Keratinocyte (primary cell): ENCODE measurements around the gene PCDHB1.

Experiments used
- EZH2 ChIP-seq: IDR thresholded peaks from one replicate; pipeline ENCODE4 v1.6.1; 2012; ENCODE audit warnings: inconsistent platforms, mild to moderate bottlenecking, low read length, moderate library complexity
- TF ChIP-seq, protein P1 (sequence below), 3 experiments: IDR thresholded peaks in 1 of 3; conservative IDR thresholded peaks in 1 of 3; optimal IDR thresholded peaks in 1 of 3; 2 replicates in 2 of 3; 3 replicates in 1 of 3; pipeline versions ENCODE3 to v1.5.1; 2011; ENCODE audit warnings: low read length in 3 of 3, mild to moderate bottlenecking in 3 of 3, moderate library complexity in 2 of 3, control low read depth in 1 of 3, inconsistent platforms in 1 of 3; ENCODE audit not compliant: insufficient read depth in 2 of 3; ENCODE audit errors: extremely low read depth in 1 of 3

DNA sequence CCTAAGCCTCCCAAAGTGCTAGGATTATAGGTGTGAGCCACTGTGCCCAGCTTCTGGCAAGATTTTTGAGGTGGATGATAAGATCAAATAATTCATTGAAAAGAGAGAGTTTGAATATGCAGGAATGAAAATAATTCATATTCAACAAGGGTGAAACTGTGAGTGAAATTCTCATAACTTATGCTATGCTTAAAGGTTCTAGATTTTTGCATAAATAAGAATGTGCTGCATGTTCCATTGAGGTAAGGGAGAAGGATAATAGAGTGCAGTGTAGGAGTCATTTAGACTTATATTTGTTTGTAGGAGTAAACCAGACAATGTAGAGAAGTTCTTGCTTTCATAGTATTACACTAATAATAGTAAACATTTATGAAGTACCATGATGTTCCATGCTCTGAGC, 31.1 kb downstream of the PCDHB1 start:
- TF ChIP-seq, protein P1, sequence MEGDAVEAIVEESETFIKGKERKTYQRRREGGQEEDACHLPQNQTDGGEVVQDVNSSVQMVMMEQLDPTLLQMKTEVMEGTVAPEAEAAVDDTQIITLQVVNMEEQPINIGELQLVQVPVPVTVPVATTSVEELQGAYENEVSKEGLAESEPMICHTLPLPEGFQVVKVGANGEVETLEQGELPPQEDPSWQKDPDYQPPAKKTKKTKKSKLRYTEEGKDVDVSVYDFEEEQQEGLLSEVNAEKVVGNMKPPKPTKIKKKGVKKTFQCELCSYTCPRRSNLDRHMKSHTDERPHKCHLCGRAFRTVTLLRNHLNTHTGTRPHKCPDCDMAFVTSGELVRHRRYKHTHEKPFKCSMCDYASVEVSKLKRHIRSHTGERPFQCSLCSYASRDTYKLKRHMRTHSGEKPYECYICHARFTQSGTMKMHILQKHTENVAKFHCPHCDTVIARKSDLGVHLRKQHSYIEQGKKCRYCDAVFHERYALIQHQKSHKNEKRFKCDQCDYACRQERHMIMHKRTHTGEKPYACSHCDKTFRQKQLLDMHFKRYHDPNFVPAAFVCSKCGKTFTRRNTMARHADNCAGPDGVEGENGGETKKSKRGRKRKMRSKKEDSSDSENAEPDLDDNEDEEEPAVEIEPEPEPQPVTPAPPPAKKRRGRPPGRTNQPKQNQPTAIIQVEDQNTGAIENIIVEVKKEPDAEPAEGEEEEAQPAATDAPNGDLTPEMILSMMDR (optimal IDR thresholded peaks at IDR 0.05 in 1 of 3, IDR thresholded peaks at IDR 0.05 in 1 of 3, conservative IDR thresholded peaks at IDR 0.05 in 1 of 3; ENCODE audit: extremely low read depth in 1 of 3, insufficient read depth in 2 of 3, low read length in 3 of 3) = no peak
- TF ChIP-seq EZH2 = no peak
